Fibroblast of skin of left biceps (primary cell): ENCODE results near the gene HDDC3.

Source experiments
- DNase-seq, 2 experiments: peaks; one replicate each; pipeline ENCODE4 v3.0.0-alpha.2; 2013; ENCODE audit warnings: low read depth in 2 of 2

HDDC3 gene

GRCh38 chr15:90891346-90891949, 40.9 kb downstream of the HDDC3 start:
- DNase-seq = no peak

- no peak for DNase-seq
Measured at GRCh38 chr15:90890839-90891238, 41.5 kb downstream of the HDDC3 start.

GRCh38 chr15:90889736-90890456, 42.5 kb downstream of the HDDC3 start:
- no peak for DNase-seq

- no peak for DNase-seq
Measured at GRCh38 chr15:90889313-90889730, 43.0 kb downstream of the HDDC3 start.

- DNase-seq = no peak
Measured at GRCh38 chr15:90887037-90887481, 45.3 kb downstream of the HDDC3 start.

GRCh38 chr15:90886291-90886614, 46.1 kb downstream of the HDDC3 start:
- DNase-seq = no peak

GRCh38 chr15:90885432-90886290, 46.7 kb downstream of the HDDC3 start:
- DNase-seq = no peak

GRCh38 chr15:90884719-90885431, 47.5 kb downstream of the HDDC3 start:
- DNase-seq = no peak

- DNase-seq = peak in 1 of 2 experiments; percentile 17
Measured at GRCh38 chr15:90883976-90884718, 48.2 kb downstream of the HDDC3 start, which contains the start of gene FES. TSS of gene FES (plus strand) at chr15:90884504. CDS start at chr15:90885046, 542 bp downstream.

- no peak for DNase-seq
Measured at GRCh38 chr15:90883526-90883975, 48.8 kb downstream of the HDDC3 start.

GRCh38 chr15:90882781-90883525, 49.4 kb downstream of the HDDC3 start:
- DNase-seq = no peak

GRCh38 chr15:90881978-90882721, 50.2 kb downstream of the HDDC3 start:
- no peak for DNase-seq

- DNase-seq = no peak
Measured at GRCh38 chr15:90881181-90881977, 51.0 kb downstream of the HDDC3 start.

- DNase-seq = no peak
Measured at GRCh38 chr15:90880381-90881145, 51.8 kb downstream of the HDDC3 start.
